ENCODE measurements around the gene ZNRF1.

- TF ChIP-seq CTCF (IDR thresholded peaks at IDR 0.05), result no peak
- no peak for TF ChIP-seq POLR2AphosphoS5 (IDR thresholded peaks at IDR 0.05)
- TF ChIP-seq POLR2A (IDR thresholded peaks at IDR 0.05), result no peak
Observed at GRCh38 chr16:75099738-75100602, 101.1 kb downstream of the ZNRF1 start.

Data from breast epithelium (tissue), 3 donors.